ENCODE measurements around the gene DTYMK.

DNA sequence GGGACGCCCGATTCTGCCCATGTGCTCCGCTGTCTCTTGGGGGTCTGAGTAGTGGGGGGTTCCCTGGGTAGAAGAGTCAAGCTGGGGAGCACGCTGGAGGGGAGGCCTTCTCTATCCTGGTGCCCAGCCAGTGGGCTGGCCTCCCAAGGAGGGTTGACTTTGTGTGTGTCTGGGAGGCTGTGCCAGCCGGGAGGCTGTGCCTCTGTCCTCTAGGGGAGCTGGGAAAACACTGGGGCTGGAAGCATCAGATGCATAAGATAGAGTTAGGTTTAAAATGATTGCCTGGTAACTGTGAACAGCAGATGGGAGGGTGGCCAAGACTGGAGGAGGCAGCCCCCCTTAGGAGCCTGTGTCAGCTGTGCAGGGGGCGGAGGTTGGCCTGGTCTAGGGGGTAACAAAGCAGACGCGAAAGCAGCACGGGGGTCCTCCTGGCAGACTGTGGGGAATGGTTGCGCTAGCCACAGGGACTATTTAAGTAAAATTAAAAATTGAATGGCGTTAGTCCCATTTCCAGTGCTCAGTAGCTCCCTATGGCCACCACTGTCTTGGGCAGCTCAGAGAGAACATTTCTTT lies 16.5 kb upstream of the DTYMK start:
- TF ChIP-seq, protein P1, sequence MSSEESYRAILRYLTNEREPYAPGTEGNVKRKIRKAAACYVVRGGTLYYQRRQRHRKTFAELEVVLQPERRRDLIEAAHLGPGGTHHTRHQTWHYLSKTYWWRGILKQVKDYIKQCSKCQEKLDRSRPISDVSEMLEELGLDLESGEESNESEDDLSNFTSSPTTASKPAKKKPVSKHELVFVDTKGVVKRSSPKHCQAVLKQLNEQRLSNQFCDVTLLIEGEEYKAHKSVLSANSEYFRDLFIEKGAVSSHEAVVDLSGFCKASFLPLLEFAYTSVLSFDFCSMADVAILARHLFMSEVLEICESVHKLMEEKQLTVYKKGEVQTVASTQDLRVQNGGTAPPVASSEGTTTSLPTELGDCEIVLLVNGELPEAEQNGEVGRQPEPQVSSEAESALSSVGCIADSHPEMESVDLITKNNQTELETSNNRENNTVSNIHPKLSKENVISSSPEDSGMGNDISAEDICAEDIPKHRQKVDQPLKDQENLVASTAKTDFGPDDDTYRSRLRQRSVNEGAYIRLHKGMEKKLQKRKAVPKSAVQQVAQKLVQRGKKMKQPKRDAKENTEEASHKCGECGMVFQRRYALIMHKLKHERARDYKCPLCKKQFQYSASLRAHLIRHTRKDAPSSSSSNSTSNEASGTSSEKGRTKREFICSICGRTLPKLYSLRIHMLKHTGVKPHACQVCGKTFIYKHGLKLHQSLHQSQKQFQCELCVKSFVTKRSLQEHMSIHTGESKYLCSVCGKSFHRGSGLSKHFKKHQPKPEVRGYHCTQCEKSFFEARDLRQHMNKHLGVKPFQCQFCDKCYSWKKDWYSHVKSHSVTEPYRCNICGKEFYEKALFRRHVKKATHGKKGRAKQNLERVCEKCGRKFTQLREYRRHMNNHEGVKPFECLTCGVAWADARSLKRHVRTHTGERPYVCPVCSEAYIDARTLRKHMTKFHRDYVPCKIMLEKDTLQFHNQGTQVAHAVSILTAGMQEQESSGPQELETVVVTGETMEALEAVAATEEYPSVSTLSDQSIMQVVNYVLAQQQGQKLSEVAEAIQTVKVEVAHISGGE (CRISPR knock-in tag; IDR thresholded peaks at IDR 0.05): no peak
- TF ChIP-seq SREBF1 (IDR thresholded peaks at IDR 0.05; ENCODE audit: low read length) (no peak), SMC3 (IDR thresholded peaks at IDR 0.05; ENCODE audit: borderline replicate concordance, low read length) (no peak), POLR2AphosphoS2 (IDR thresholded peaks at IDR 0.05; ENCODE audit: low read depth, low read length) (no peak), FOXK2 (IDR thresholded peaks at IDR 0.05) (no peak), POLR2A (IDR thresholded peaks at IDR 0.05; ENCODE audit: low read depth, low read length) (no peak), EZH2 (IDR thresholded peaks at IDR 0.05; ENCODE audit: borderline replicate concordance, control insufficient read depth, low read depth, low read length) (no peak), KLF5 (IDR thresholded peaks at IDR 0.05; ENCODE audit: partially characterized antibody) (no peak), CBX5 (IDR thresholded peaks at IDR 0.05; ENCODE audit: low read depth) (no peak), YBX1 (IDR thresholded peaks at IDR 0.05) (no peak), HDAC2 (IDR thresholded peaks at IDR 0.05) (no peak)
- TF ChIP-seq, protein P2, sequence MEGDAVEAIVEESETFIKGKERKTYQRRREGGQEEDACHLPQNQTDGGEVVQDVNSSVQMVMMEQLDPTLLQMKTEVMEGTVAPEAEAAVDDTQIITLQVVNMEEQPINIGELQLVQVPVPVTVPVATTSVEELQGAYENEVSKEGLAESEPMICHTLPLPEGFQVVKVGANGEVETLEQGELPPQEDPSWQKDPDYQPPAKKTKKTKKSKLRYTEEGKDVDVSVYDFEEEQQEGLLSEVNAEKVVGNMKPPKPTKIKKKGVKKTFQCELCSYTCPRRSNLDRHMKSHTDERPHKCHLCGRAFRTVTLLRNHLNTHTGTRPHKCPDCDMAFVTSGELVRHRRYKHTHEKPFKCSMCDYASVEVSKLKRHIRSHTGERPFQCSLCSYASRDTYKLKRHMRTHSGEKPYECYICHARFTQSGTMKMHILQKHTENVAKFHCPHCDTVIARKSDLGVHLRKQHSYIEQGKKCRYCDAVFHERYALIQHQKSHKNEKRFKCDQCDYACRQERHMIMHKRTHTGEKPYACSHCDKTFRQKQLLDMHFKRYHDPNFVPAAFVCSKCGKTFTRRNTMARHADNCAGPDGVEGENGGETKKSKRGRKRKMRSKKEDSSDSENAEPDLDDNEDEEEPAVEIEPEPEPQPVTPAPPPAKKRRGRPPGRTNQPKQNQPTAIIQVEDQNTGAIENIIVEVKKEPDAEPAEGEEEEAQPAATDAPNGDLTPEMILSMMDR (IDR thresholded peaks at IDR 0.05 in 2 of 3, conservative IDR thresholded peaks at IDR 0.05 in 1 of 3; ENCODE audit: control insufficient read depth in 2 of 3, extremely low read depth in 1 of 3, insufficient read depth in 1 of 3, low read depth in 3 of 3, low read length in 3 of 3): no peak
- TF ChIP-seq, protein P3, sequence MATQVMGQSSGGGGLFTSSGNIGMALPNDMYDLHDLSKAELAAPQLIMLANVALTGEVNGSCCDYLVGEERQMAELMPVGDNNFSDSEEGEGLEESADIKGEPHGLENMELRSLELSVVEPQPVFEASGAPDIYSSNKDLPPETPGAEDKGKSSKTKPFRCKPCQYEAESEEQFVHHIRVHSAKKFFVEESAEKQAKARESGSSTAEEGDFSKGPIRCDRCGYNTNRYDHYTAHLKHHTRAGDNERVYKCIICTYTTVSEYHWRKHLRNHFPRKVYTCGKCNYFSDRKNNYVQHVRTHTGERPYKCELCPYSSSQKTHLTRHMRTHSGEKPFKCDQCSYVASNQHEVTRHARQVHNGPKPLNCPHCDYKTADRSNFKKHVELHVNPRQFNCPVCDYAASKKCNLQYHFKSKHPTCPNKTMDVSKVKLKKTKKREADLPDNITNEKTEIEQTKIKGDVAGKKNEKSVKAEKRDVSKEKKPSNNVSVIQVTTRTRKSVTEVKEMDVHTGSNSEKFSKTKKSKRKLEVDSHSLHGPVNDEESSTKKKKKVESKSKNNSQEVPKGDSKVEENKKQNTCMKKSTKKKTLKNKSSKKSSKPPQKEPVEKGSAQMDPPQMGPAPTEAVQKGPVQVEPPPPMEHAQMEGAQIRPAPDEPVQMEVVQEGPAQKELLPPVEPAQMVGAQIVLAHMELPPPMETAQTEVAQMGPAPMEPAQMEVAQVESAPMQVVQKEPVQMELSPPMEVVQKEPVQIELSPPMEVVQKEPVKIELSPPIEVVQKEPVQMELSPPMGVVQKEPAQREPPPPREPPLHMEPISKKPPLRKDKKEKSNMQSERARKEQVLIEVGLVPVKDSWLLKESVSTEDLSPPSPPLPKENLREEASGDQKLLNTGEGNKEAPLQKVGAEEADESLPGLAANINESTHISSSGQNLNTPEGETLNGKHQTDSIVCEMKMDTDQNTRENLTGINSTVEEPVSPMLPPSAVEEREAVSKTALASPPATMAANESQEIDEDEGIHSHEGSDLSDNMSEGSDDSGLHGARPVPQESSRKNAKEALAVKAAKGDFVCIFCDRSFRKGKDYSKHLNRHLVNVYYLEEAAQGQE (IDR thresholded peaks at IDR 0.05; ENCODE audit: low read depth, low read length): no peak

All from GM12878 (cell line).